ENCODE results near the gene BRD7. TPM values are rescaled to one million over a fixed set of nuclear protein-coding genes. Genes with fewer than 3 reads are reported as not detected.

The BRD7 gene
- total and polyA plus RNA-seq, 2 of the 13 experiments (the other 11 are each of a cell fraction or from before 2014, with no cell fraction given) = 82.3 to 149 TPM

GRCh38 chr16:50386139-50386538 lies 17.4 kb upstream of the BRD7 start:
- H3K4me2 ChIP-seq (ENCODE audit: low read depth, low read length) = no peak overlapping the region
- DNase-seq (ENCODE audit: low spot score) = no peak
- WGBS (ENCODE audit: low lambda C conversion rate) = 74% methylated on average over 5 of the region's 5 CpGs
- H3K4me1 ChIP-seq (ENCODE audit: insufficient read depth, low read length) = peaks cover 72% of the 10 kb centered on the region
- POLR2A ChIA-PET = interaction anchor here (1.3 kb wide), 1 partner anchor 120 kb away, joined by 3 read pairs; no protein-coding TSS in a partner anchor
- H3K9me3 ChIP-seq (ENCODE audit: low read length) = no peaks in the 10 kb centered on the region
- CTCF ChIA-PET (ENCODE audit: low intra/inter-chr PET ratio, low total read pairs) = no interaction called here
- in situ Hi-C loops (cut with HindIII; ENCODE audit: extremely low pct_ligation_motif_present, low pct_unique_long_range_greater_than_20kb) = no loop called here
- no peak overlapping the region for H3K27ac ChIP-seq (ENCODE audit: extremely low read length, insufficient read depth, low read length)
- no peak for ATAC-seq
- intact Hi-C loops (cut with micrococcal nuclease; ENCODE audit: unreplicated experiment) = no loop called here
- FAIRE-seq = no peak
- no peak overlapping the region for H3K4me3 ChIP-seq (replicated peaks in 1 of 3; ENCODE audit: insufficient read depth in 1 of 3, low read depth in 2 of 3, low read length in 3 of 3)
- no peak overlapping the region for H3K9ac ChIP-seq (ENCODE audit: insufficient read depth, low read depth, low read length)
- H3K79me2 ChIP-seq (ENCODE audit: insufficient read depth, low read length) = no peaks in the 10 kb centered on the region
- TF ChIP-seq SUZ12 (IDR thresholded peaks at IDR 0.05; ENCODE audit: low read depth, low read length) (no peak), ZNF17 (CRISPR knock-in tag; IDR thresholded peaks at IDR 0.05) (no peak), RAD21 (CRISPR knock-in tag; IDR thresholded peaks at IDR 0.05) (no peak), SALL2 (CRISPR knock-in tag; IDR thresholded peaks at IDR 0.05) (no peak), NFYC (CRISPR knock-in tag; IDR thresholded peaks at IDR 0.05) (peak; percentile 50), HES4 (CRISPR knock-in tag; IDR thresholded peaks at IDR 0.05; ENCODE audit: borderline replicate concordance) (no peak)
- TF ChIP-seq, protein P1, sequence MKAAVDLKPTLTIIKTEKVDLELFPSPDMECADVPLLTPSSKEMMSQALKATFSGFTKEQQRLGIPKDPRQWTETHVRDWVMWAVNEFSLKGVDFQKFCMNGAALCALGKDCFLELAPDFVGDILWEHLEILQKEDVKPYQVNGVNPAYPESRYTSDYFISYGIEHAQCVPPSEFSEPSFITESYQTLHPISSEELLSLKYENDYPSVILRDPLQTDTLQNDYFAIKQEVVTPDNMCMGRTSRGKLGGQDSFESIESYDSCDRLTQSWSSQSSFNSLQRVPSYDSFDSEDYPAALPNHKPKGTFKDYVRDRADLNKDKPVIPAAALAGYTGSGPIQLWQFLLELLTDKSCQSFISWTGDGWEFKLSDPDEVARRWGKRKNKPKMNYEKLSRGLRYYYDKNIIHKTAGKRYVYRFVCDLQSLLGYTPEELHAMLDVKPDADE (CRISPR knock-in tag; IDR thresholded peaks at IDR 0.05) = no peak
- H3K27me3 ChIP-seq (ENCODE audit: control insufficient read depth in 1 of 2, insufficient read depth in 2 of 2, low read length in 2 of 2) = peaks cover 2 to 4% of the 10 kb centered on the region in 2 experiments; a peak in 2 of 5 replicates
- no TSS peak for BruUV-seq (replicated peaks)
- H4K20me1 ChIP-seq (ENCODE audit: insufficient read depth, low read length) = no peaks in the 10 kb centered on the region
- no peaks in the 10 kb centered on the region for H3K36me3 ChIP-seq (replicated peaks in 1 of 2; ENCODE audit: control insufficient read depth in 1 of 2, insufficient read depth in 2 of 2, low read length in 2 of 2)
- no peak overlapping the region for H2AFZ ChIP-seq (ENCODE audit: low read length)

GRCh38 chr16:50384500-50385135 lies 15.8 kb upstream of the BRD7 start:
- no peaks in the 10 kb centered on the region for H4K20me1 ChIP-seq (ENCODE audit: insufficient read depth, low read length)
- FAIRE-seq (no peak), DNase-seq (ENCODE audit: low spot score) (no peak), ATAC-seq (no peak)
- 52% methylated on average over 7 of the region's 7 CpGs for WGBS (ENCODE audit: low lambda C conversion rate)
- no peaks in the 10 kb centered on the region for H3K9me3 ChIP-seq (ENCODE audit: low read length)
- no peaks in the 10 kb centered on the region; a peak in 2 of 5 replicates for H3K27me3 ChIP-seq (ENCODE audit: control insufficient read depth in 1 of 2, insufficient read depth in 2 of 2, low read length in 2 of 2)
- H3K27ac ChIP-seq (ENCODE audit: extremely low read length, insufficient read depth, low read length) = no peak overlapping the region
- H3K4me2 ChIP-seq (ENCODE audit: low read depth, low read length) = no peak overlapping the region
- intact Hi-C loops (cut with micrococcal nuclease; ENCODE audit: unreplicated experiment) = no loop called here
- POLR2A ChIA-PET = interaction anchor here (1.3 kb wide), 1 partner anchor 122 kb away, joined by 3 read pairs; no protein-coding TSS in a partner anchor
- H3K79me2 ChIP-seq (ENCODE audit: insufficient read depth, low read length) = no peaks in the 10 kb centered on the region
- CTCF ChIA-PET (ENCODE audit: low intra/inter-chr PET ratio, low total read pairs) = no interaction called here
- no peak overlapping the region for H2AFZ ChIP-seq (ENCODE audit: low read length)
- peaks cover 57% of the 10 kb centered on the region for H3K4me1 ChIP-seq (ENCODE audit: insufficient read depth, low read length)
- H3K9ac ChIP-seq (ENCODE audit: insufficient read depth, low read depth, low read length) = no peak overlapping the region
- H3K36me3 ChIP-seq (replicated peaks in 1 of 2; ENCODE audit: control insufficient read depth in 1 of 2, insufficient read depth in 2 of 2, low read length in 2 of 2) = no peaks in the 10 kb centered on the region
- H3K4me3 ChIP-seq (replicated peaks in 1 of 3; ENCODE audit: insufficient read depth in 1 of 3, low read depth in 2 of 3, low read length in 3 of 3) = no peak overlapping the region
- in situ Hi-C loops (cut with HindIII; ENCODE audit: extremely low pct_ligation_motif_present, low pct_unique_long_range_greater_than_20kb) = no loop called here
- BruUV-seq (replicated peaks) = no TSS peak
- TF ChIP-seq, protein P2, sequence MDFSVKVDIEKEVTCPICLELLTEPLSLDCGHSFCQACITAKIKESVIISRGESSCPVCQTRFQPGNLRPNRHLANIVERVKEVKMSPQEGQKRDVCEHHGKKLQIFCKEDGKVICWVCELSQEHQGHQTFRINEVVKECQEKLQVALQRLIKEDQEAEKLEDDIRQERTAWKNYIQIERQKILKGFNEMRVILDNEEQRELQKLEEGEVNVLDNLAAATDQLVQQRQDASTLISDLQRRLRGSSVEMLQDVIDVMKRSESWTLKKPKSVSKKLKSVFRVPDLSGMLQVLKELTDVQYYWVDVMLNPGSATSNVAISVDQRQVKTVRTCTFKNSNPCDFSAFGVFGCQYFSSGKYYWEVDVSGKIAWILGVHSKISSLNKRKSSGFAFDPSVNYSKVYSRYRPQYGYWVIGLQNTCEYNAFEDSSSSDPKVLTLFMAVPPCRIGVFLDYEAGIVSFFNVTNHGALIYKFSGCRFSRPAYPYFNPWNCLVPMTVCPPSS (IDR thresholded peaks at IDR 0.05) = no peak
- TF ChIP-seq ZSCAN25 (CRISPR knock-in tag; IDR thresholded peaks at IDR 0.05) = no peak
- TF ChIP-seq EZH2 (conservative IDR thresholded peaks at IDR 0.05; ENCODE audit: low read depth, low read length) = no peak
- TF ChIP-seq, protein P3, sequence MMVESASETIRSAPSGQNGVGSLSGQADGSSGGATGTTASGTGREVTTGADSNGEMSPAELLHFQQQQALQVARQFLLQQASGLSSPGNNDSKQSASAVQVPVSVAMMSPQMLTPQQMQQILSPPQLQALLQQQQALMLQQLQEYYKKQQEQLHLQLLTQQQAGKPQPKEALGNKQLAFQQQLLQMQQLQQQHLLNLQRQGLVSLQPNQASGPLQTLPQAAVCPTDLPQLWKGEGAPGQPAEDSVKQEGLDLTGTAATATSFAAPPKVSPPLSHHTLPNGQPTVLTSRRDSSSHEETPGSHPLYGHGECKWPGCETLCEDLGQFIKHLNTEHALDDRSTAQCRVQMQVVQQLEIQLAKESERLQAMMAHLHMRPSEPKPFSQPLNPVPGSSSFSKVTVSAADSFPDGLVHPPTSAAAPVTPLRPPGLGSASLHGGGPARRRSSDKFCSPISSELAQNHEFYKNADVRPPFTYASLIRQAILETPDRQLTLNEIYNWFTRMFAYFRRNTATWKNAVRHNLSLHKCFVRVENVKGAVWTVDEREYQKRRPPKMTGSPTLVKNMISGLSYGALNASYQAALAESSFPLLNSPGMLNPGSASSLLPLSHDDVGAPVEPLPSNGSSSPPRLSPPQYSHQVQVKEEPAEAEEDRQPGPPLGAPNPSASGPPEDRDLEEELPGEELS (CRISPR knock-in tag; IDR thresholded peaks at IDR 0.05) = no peak
- no peak for TF ChIP-seq ZBTB7A (CRISPR knock-in tag; IDR thresholded peaks at IDR 0.05)
- no peak for TF ChIP-seq ZNF263 (CRISPR knock-in tag; IDR thresholded peaks at IDR 0.05)
- TF ChIP-seq TOE1 (CRISPR knock-in tag; IDR thresholded peaks at IDR 0.05) = no peak
- TF ChIP-seq NFRKB (IDR thresholded peaks at IDR 0.05) = no peak

Data from HepG2 (cell line).